HG03045 (cell line): ENCODE data around the gene SLC22A1.

Source experiments
- ATAC-seq: cut with Tn5 transposase; IDR thresholded peaks from one replicate; pipeline ENCODE4 v1.9.1; 2021; ENCODE audit warnings: mild to moderate bottlenecking, moderate library complexity; ENCODE audit not compliant: unreplicated experiment

The SLC22A1 gene

DNA sequence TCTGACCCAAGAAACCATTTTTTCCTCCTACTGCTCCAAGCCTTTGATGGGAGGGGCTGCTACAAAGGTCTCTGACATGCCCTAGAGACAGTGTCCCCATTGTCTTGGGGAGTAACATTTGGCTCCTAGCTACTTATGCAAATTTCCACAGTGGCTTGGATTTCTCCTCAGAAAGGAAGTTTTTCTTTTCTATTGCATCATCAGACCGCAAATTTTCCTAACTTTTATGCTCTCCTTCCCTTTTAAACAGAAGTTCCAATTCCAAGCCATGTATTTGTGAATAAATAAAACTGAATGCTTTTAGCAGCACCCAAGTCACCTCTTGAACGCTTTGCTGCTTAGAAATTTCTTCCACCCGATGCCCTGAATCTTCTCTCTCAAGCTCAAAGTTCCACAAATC lies 86.0 kb downstream of the SLC22A1 start:
- no peak for ATAC-seq
